Upper lobe of left lung (tissue), 6 donors: ENCODE data around the gene LRTM2. TPM values are rescaled to one million over a fixed set of nuclear protein-coding genes. Genes with fewer than 3 reads are reported as not detected.

Experiments used
- ATAC-seq, 2 donors: fragments of 200-7000 bp; cut with Tn5 transposase; one replicate each; pipeline ENCODE4 v1.9.1; 2022; ENCODE audit warnings: mild to moderate bottlenecking in 2 of 2, moderate library complexity in 2 of 2; ENCODE audit not compliant: low FRiP score in 2 of 2
- DNase-seq, 2 donors: peaks; one replicate each; pipeline ENCODE4 v3.0.0-alpha.2; 2019 to 2020
- H3K27ac ChIP-seq, 4 donors: fragments of 200-600 bp; sonication (generic); one replicate each; pipeline ENCODE4 v1.5.1; 2016 to 2019
- H3K27me3 ChIP-seq, 4 donors: fragments of 200-600 bp; sonication (generic); one replicate each; pipeline ENCODE4 v1.5.1; 2017 to 2019
- H3K36me3 ChIP-seq, 4 donors: fragments of 200-600 bp; sonication (generic); one replicate each; pipeline ENCODE4 v1.5.1; 2016 to 2019
- H3K4me1 ChIP-seq, 4 donors: fragments of 200-600 bp; sonication (generic); one replicate each; pipeline ENCODE4 v1.5.1; 2018 to 2019
- H3K4me3 ChIP-seq, 4 donors: fragments of 200-600 bp; sonication (generic); one replicate each; pipeline ENCODE4 v1.5.1; 2017 to 2019; ENCODE audit warnings: mild to moderate bottlenecking in 2 of 4, moderate library complexity in 1 of 4
- H3K9me3 ChIP-seq, 4 donors: fragments of 200-600 bp; sonication (generic); one replicate each; pipeline ENCODE4 v1.5.1; 2018 to 2019
- CTCF ChIP-seq, 6 experiments: fragments of 450-650 bp in 4 of 6; fragments of 200-600 bp in 2 of 6; sonication (generic) in 2 of 6; IDR thresholded peaks; one replicate each; pipeline ENCODE4 v1.5.1; 2016 to 2019; ENCODE audit warnings: antibody characterized with exemption in 6 of 6
- EP300 ChIP-seq, 4 donors: sonication (generic); formaldehyde crosslinking; IDR thresholded peaks; one replicate each; pipeline ENCODE4 v1.5.1; 2017; ENCODE audit warnings: antibody characterized with exemption in 4 of 4, control low read depth in 2 of 4
- POLR2A ChIP-seq, 4 donors: fragments of 450-650 bp; IDR thresholded peaks; one replicate each; pipeline ENCODE4 v1.5.1; 2016 to 2017; ENCODE audit warnings: antibody characterized with exemption in 4 of 4, mild to moderate bottlenecking in 2 of 4
- POLR2AphosphoS5 ChIP-seq, 2 donors: sonication (generic); formaldehyde crosslinking; IDR thresholded peaks; one replicate each; pipeline ENCODE4 v1.5.1; 2017; ENCODE audit warnings: antibody characterized with exemption in 2 of 2
- WGBS, 2 donors: methylation state at CpG; one replicate each; pipeline ENCODE4 v1.1.5; 2017 to 2018; 5-methylcytosine and 5-hydroxymethylcytosine counted together
- total RNA-seq, 6 donors: library from RNA; depleted of rRNA in 4 of 6; stranded (reverse); fragments of >200 nt in 4 of 6; gene quantifications; one replicate each; pipeline versions ENCODE4 v1.1.0 to v1.2.1, GENCODE V29; 2016 to 2021
- donor health status: DM: no; HTN: no; CAD: no; lungs with moderate emphysema.
- donor health status: DM: no; HTN: yes; CAD: no; lungs with severe emphysema.

The LRTM2 gene
- total RNA-seq, 6 donors from 2014 or later: not detected

- H3K4me1 ChIP-seq: peaks cover 0 to 12% (median 2%) of the 10 kb centered on the region in 4 donors
- no peak for TF ChIP-seq POLR2AphosphoS5 (IDR thresholded peaks at IDR 0.05)
- no peak for TF ChIP-seq CTCF (IDR thresholded peaks at IDR 0.05)
- no peak for TF ChIP-seq POLR2A (IDR thresholded peaks at IDR 0.05)
- no peak for TF ChIP-seq EP300 (IDR thresholded peaks at IDR 0.05)
- ATAC-seq (no peak), DNase-seq (peak in 1 of 2 donors; percentile 60)
- WGBS, 2 donors: 83 to 85% methylated on average over 19 to 37 of the region's 38 CpGs
- no peak overlapping the region for H3K4me3 ChIP-seq
- no peaks in the 10 kb centered on the region for H3K9me3 ChIP-seq
- no peaks in the 10 kb centered on the region for H3K36me3 ChIP-seq
- H3K27me3 ChIP-seq: peaks cover 0 to 7% (median 0%) of the 10 kb centered on the region in 4 donors
- no peak overlapping the region for H3K27ac ChIP-seq
These were observed 7.8 kb downstream of the LRTM2 start for GRCh38 chr12:1827826-1828805.

- Histone ChIP-seq H3K4me3 (no peak overlapping the region), H3K9me3 (no peaks in the 10 kb centered on the region), H3K27me3 (peaks cover 0 to 6% (median 0%) of the 10 kb centered on the region in 4 donors), H3K27ac (no peak overlapping the region), H3K36me3 (no peaks in the 10 kb centered on the region), H3K4me1 (peaks cover 0 to 12% (median 2%) of the 10 kb centered on the region in 4 donors)
- DNase-seq: peak in 1 of 2 donors; percentile 52
- TF ChIP-seq POLR2A (IDR thresholded peaks at IDR 0.05) (no peak), CTCF (IDR thresholded peaks at IDR 0.05) (no peak), EP300 (IDR thresholded peaks at IDR 0.05) (no peak), POLR2AphosphoS5 (IDR thresholded peaks at IDR 0.05) (no peak)
- ATAC-seq: no peak
- 60 to 74% methylated on average over 16 of the region's 16 CpGs for WGBS, 2 donors
These were observed 8.5 kb downstream of the LRTM2 start for GRCh38 chr12:1828856-1829255.

- Histone ChIP-seq H3K9me3 (no peaks in the 10 kb centered on the region), H3K36me3 (no peaks in the 10 kb centered on the region), H3K27me3 (peaks cover 0 to 6% (median 0%) of the 10 kb centered on the region in 4 donors), H3K27ac (no peak overlapping the region), H3K4me1 (peaks cover 0 to 12% (median 2%) of the 10 kb centered on the region in 4 donors), H3K4me3 (no peak overlapping the region)
- 80 to 81% methylated on average over 11 of the region's 11 CpGs for WGBS, 2 donors
- no peak for ATAC-seq
- no peak for DNase-seq
- no peak for TF ChIP-seq POLR2AphosphoS5 (IDR thresholded peaks at IDR 0.05)
- no peak for TF ChIP-seq EP300 (IDR thresholded peaks at IDR 0.05)
- TF ChIP-seq POLR2A (IDR thresholded peaks at IDR 0.05): no peak
- no peak for TF ChIP-seq CTCF (IDR thresholded peaks at IDR 0.05)
These were observed 9.0 kb downstream of the LRTM2 start for GRCh38 chr12:1829306-1829900.

- DNase-seq: no peak
- H3K9me3 ChIP-seq: no peaks in the 10 kb centered on the region
- no peak overlapping the region for H3K4me3 ChIP-seq
- TF ChIP-seq POLR2AphosphoS5 (IDR thresholded peaks at IDR 0.05) (no peak), POLR2A (IDR thresholded peaks at IDR 0.05) (no peak), EP300 (IDR thresholded peaks at IDR 0.05) (no peak), CTCF (IDR thresholded peaks at IDR 0.05) (no peak)
- ATAC-seq: no peak
- 31 to 40% methylated on average over 3 of the region's 3 CpGs for WGBS, 2 donors
- peaks cover 0 to 6% (median 0%) of the 10 kb centered on the region in 4 donors for H3K27me3 ChIP-seq
- peaks cover 0 to 12% (median 2%) of the 10 kb centered on the region in 4 donors for H3K4me1 ChIP-seq
- no peaks in the 10 kb centered on the region for H3K36me3 ChIP-seq
- no peak overlapping the region for H3K27ac ChIP-seq
These were observed 10.1 kb downstream of the LRTM2 start for GRCh38 chr12:1830401-1830845.
